GM18909 (cell line): ENCODE results near the gene SPIB.

ENCODE experiments used
- ATAC-seq: cut with Tn5 transposase; IDR thresholded peaks from one replicate; pipeline ENCODE4 v1.9.1; 2021; ENCODE audit warnings: mild to moderate bottlenecking; ENCODE audit not compliant: unreplicated experiment, poor library complexity

The SPIB gene

DNA sequence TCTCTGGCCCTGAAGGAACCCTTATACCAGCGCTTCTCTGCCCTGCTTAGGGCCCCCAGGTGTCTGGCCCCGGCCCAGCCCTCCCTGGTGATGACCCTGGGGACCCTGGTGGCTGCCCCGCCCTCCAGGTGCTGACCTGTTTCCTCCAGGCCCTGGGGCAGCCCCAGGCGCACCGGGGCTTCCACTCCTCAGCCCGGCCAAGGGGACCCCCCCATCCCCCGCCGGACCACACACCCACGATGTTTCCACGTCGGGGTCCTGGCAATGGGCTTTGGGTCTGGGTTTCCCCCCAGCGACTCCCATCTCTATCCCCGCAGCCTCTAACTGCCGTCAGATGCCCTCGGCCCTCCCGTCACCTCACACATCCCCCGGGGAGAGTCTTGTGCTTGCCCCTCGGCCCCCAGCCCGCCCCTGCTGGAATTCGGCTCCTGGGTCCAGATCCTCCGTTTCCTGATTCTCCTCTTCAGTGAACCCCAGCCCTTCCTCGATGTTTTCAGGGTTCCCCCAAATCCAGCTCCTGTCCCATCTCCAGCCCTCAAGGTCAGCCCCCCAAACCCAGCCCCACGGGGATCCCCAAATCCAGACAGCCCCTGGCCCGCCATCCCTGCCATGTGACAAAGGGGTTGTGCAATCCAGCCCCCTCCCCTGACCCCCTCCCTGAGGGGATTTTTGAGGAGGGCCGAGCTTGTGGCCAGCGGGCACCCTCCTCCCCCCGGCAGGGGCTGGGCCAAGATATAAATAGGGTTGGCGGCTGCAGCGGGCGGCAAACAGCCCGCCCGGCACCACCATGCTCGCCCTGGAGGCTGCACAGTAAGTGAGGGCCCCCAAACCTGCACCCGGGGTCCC lies at the start of gene SPIB:
Gene SPIB, plus strand, starts transcription at position 763 of the 846 bp plus-strand sequence. Its CDS starts 25 bp downstream, at position 788.
- no peak for ATAC-seq

DNA sequence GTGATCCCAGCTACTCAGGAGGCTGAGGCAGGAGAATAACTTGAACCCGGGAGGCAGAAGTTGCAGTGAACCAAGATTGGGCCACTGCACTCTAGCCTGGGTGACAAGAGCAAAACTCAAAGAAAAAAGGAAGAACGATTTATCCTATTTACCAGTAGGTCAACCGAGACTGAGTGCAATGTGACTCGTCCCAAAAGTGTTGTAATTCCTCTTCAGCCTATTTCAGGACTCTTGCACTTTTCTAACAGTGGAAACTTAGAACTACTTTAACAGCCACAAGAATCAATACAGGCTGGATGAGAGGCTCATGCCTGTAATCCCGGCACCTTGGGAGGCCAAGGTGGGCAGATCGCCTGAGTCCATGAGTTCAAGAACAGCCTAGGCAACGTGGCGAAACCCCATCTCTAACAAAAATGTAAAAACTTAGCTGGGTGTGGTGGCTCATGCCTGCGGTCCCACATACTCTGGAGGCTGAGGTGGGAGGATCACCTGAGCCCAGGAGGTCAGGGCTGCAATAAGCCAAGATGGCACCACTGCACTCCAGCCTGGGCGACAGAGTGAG lies 46.7 kb upstream of the SPIB start:
- ATAC-seq: no peak

DNA sequence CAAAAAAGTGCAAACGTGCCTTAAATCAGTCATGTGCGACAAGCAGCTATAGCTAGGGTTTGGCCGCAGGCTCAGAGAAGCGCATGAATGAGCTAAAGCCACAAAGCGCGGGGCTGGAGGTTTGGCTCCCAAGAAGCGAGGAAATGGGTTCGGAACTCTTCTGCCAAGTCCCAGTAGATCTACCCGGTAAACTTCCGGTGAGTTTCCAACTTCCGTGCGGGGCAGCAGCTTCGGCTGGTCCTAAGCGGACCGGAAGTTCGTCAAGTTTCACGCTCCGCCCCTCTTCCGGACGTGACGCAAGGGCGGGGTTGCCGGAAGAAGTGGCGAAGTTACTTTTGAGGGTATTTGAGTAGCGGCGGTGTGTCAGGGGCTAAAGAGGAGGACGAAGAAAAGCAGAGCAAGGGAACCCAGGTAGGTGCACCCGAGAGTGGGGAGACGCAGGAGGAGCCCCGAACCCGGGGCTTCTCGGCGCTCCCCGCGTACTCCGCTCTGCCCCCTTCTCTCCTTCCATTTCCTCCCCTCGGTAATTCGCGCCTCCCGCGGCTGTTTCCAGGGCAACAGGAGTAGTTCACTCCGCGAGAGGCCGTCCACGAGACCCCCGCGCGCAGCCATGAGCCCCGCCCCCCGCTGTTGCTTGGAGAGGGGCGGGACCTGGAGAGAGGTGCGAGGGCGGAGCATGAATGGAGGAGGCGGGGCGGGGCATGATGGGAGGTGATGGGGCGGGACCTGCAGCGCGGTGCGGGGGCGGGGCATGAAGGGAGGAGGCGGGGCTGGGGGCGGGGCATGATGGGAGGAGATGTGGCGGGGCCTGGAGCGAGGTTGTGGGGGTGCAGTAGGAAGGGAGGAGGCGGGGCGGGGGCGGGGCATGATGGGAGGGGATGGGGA lies 42.3 kb upstream of the SPIB start, which contains the start of gene NR1H2:
Gene NR1H2, plus strand, starts transcription at position 292 of the 885 bp plus-strand sequence. CDS start 1,149 bp downstream, outside the sequence.
- peak; percentile 85 for ATAC-seq

DNA sequence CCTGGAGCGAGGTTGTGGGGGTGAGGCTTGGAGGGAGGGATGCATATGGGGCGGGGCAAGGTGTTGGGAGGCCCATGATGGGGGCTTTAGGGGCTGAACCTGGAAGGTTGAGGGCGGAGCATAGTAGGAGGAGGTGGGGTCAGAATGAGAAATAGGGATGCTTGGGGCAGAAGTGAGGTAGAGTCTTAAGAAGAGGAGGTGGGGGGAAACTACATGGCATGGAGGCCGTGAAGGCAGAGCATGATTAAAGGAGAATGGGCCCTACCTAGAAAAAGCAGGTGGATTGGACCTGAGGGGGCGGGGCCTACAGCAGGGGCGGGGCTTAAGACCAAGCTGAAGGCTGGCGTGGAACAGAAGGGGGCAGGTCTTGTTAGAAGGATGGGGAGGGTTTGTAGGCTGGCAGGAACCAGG lies 41.7 kb upstream of the SPIB start:
- ATAC-seq: no peak

DNA sequence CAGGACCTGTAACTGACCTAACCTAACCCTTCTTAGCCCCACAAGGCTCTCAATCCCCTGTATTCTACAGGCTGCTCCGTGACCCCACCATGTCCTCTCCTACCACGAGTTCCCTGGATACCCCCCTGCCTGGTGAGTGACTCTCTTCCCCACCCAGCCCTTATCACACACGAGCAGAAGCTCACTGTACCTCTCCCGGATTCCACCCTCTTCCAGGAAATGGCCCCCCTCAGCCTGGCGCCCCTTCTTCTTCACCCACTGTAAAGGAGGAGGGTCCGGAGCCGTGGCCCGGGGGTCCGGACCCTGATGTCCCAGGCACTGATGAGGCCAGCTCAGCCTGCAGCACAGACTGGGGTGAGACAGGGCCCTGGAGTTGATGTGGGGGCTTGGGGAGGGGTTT lies 41.2 kb upstream of the SPIB start:
- ATAC-seq: no peak

DNA sequence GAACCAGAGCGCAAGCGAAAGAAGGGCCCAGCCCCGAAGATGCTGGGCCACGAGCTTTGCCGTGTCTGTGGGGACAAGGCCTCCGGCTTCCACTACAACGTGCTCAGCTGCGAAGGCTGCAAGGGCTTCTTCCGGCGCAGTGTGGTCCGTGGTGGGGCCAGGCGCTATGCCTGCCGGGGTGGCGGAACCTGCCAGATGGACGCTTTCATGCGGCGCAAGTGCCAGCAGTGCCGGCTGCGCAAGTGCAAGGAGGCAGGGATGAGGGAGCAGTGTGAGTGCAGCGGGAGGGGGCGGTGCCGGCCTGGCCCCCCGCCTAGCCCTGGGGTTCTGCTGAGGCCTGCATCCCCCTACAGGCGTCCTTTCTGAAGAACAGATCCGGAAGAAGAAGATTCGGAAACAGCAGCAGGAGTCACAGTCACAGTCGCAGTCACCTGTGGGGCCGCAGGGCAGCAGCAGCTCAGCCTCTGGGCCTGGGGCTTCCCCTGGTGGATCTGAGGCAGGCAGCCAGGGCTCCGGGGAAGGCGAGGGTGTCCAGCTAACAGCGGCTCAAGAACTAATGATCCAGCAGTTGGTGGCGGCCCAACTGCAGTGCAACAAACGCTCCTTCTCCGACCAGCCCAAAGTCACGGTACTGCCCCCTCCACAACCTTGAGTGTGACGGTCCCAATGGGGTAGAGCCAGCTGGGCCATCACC lies 40.4 kb upstream of the SPIB start:
- ATAC-seq: no peak

DNA sequence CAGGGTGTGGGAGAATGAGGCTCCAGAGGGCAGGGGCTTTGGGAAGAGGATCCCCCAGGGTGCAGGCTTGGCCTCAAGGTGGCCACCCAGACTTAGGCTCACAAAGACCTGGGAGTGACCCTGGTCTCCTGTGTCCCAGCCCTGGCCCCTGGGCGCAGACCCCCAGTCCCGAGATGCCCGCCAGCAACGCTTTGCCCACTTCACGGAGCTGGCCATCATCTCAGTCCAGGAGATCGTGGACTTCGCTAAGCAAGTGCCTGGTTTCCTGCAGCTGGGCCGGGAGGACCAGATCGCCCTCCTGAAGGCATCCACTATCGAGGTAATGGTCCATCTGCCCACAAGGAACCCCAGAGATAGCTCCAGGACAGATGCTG lies 39.9 kb upstream of the SPIB start:
- ATAC-seq: no peak

DNA sequence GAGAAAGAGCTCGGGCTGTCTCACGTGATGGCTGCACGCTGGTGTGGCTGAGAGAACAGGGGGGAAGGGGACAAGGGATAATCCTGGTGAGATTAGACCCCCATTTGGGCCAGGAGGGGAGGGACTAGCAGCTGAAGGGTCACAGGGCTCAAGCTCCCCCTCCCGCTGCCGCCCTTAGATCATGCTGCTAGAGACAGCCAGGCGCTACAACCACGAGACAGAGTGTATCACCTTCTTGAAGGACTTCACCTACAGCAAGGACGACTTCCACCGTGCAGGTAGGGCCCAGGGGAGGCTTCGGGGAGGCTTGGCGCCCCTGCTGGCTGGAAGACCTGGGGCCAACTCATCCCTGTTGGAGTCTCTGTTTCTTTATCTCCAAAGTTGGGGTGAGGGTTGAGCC lies 39.1 kb upstream of the SPIB start:
- ATAC-seq: no peak

DNA sequence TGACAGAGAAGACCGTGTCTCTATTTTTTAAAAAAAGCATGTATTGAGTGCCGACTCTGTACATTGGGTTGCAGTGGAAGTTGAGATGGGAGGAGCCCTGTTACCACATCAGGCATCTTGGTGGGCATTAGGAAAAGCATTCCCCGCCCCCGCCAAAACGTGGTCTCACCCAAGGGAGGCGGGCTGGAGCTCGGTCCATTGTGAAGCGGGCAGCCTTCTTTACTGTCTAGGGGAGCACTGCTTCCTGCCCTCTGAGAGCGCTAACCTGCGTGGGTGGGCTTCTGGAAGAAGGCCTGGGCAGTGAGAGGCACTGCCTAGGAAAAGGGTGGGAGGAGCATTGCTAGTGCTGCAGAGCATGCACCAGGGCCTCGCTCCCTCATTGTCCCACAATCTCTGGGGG lies 38.6 kb upstream of the SPIB start:
- no peak for ATAC-seq

DNA sequence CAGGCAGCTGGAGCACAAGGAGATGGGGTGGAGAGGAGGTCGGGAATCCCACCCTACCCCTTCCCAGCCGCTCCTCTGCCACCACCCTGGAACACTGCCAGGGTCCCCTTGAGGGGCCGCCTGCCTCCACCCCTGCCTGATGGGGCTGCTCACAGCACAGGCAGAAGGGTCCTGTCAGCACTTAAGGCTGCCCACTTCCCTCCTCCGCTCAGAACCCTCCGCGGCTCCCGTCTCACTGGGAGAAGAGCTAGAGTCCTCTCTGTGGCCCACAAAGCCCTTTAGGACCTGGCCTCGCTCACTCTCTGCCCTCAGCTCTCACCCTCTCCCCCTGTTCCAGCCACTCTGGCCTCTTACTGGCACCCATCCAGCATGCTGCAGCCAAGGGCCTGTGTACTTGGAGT lies 38.0 kb upstream of the SPIB start:
- no peak for ATAC-seq

DNA sequence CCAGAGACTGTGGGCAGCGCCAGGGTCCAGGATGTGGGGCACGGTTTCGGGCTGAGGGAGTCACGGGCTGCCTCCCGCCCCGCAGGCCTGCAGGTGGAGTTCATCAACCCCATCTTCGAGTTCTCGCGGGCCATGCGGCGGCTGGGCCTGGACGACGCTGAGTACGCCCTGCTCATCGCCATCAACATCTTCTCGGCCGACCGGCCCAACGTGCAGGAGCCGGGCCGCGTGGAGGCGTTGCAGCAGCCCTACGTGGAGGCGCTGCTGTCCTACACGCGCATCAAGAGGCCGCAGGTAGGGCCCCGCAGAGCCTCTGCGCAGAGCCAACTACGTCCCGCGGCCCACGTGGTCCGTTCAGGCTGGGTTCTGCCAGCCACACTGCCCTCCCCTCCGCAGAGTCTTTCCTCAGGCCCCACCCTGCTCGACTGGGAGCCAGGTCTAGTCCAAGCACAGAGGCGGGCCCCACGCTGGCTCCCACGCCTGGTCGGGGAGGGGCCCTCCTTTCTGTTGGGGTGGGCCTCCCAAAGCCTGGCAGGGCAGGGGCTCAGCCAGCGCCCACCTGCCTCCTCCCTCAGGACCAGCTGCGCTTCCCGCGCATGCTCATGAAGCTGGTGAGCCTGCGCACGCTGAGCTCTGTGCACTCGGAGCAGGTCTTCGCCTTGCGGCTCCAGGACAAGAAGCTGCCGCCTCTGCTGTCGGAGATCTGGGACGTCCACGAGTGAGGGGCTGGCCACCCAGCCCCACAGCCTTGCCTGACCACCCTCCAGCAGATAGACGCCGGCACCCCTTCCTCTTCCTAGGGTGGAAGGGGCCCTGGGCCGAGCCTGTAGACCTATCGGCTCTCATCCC lies 36.6 kb upstream of the SPIB start:
- no peak for ATAC-seq

DNA sequence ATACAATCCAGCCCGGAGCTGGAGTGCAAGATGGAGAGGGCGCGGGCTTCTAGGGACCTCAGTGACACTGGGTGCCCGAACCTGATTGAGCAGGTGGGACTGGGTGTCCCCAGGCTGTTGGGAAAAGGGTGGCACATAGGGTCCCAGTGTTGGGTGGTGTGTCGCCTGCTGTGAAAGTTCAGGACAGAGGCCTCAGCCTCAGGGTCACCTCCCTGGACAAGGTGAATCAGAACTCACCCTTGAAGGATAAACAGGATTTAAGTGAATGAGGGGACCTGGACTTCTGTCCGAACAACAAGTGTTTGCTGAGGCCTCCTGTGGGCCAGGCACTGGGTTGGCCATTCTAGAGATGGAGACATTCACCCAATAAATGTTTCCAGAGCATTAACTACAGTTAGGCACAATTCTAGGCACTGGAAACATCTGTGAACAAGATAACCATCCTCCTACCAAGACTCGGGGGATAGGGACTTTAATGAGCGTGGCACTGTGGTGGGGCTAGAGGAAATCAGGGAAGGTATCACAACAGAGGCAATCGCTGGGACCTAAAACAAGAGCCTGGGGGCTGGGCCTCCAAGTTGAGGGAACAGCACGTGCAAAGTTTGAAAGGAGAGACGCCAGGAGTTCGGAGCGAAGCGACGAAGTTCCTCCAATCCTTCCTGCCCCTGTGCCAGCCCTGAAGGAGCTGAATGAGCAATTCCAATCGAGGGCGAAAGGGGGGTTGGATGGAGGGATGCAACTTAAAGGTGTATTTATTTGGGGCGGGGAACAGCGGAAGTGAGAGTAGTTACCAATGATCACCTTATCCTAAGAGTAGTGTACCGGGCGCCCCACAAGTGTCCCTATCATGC lies 35.5 kb upstream of the SPIB start:
- ATAC-seq: no peak

DNA sequence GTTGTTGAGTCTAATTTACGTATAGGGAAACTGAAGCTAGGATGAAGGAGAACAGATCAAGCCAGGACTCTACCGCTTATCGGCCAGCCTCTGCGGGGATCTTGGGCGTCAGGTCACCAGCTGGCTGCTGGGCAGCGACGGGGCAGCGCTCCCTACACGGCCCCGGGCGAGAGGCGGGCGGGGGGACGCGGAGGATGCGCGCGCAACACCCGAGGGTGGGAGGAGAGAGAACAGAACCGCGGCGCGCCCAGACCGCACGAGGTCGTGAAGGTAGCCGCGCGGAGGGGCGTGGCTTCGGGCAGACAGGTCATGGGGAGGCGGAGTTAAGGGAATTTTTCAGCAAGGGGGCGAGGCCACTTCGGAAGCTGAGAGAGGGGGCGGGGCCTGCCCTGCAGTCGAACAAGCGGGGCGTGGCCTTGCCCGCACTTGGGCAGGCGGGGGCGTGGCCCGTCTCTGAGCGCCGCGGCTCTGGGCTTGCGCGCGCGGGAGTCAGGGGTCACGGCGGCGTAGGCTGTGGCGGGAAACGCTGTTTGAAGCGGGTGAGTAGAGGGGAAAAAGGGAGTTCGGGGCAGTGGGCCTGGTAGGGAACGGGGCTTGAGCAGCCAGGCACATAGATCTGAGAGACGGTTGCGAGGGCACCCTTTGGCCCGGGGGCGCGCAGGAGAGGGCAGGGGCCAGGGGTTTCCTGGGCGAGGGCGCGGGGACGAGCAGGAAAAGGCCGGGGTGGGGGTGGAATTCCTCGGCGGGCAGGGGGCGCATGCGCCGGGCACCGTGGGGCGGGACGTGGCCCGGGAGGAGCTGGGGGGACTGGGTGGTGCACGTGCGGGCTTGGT lies 34.7 kb upstream of the SPIB start, which contains the start of gene POLD1:
Gene POLD1, plus strand, starts transcription at position 496 of the 833 bp plus-strand sequence. CDS start 14,505 bp downstream, outside the sequence.
- ATAC-seq: peak; percentile 86

DNA sequence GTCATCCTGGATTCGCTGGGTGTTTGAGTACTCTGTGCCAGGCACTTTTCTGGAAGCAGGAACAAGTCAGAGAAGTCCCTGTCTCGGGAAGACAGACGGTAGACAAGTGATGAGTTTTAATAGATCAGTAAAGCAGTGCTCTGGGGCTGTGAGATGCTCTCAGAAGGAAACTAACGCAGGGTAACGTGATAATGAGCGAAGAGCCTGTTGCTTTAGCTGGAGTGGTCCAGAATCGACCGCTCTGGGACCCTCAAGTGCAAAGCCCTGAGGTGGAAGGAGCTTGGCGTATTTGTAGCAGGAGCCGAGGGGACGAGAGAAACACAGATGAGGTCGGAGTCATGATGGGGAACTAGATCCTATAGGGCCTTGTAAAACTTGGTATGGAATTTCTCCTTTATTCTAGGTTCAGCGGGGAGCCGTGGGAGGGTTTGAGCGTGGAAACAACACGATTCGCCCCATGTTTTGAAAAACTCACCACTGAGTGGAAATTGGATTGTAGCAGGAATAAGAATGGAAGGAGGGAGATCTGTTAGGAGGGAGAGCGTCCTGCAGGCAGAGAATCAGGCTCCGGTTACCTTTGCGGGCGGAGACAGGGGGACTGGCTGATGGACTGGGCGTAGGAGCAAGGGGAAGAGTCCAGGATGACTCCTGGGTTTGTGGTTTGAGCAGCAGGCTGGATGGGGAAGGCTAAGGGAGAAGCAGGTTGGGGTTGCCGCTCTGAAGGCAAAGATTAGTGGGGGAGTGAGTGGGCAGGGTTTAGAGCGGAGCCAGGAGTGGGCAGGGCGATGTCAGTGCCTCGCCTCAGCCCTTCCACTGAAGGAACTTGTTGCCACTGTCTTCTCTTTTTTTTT lies 33.8 kb upstream of the SPIB start:
- no peak for ATAC-seq

DNA sequence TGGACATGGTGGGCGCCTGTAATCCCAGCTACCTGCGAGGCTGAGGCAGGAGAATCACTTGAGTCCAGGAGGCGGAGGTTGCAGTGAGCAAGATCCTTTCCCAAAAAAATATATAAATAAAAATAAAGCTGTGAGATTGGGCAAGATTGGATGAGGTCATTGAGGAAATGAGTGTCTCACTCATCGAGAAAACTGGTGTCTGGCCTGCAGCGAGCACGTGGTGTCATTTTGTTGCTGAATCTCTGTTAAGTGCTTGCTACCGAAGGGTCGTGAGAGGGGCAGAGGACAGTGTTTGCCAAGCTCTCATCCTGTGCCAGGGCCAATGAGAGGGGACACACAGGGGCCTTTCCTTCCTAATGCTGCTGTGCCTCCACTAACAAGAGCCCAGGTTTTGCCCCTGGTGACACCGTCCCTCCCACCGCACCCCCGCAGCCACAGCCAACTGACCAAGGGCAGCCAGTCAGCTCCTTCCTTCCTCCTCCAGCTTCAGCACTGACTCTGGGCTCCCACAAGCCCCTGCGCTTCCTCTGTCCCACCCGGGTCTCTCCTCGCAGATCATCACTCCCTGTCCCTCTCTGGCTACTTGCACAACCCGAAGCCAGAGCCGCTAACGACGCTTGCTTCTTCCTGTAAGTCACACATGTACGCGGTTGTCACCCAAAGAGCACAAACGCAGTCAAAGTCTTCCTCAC lies 31.4 kb upstream of the SPIB start:
- ATAC-seq: no peak

DNA sequence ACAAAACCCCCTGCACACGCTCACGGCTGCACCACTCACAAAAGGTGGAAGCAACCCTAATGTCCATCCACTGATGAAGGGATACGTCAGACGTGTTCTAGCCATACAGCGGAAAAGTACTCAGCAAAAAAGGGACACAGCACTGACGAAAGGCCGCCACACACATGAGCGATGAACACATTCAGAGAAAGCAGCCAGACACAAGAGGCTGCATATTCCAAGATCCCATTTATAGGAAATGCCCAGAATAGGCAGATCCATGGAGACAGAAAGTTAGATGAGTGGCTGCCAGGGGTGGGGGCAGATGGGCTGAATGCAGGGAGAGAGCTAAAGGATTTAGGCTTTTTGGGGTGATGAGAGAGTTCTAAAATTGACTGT lies 30.9 kb upstream of the SPIB start:
- no peak for ATAC-seq
